Measurements from ENCODE around the gene GNA14. TPM values are rescaled to one million over a fixed set of nuclear protein-coding genes. Genes with fewer than 3 reads are reported as not detected.

GNA14 gene
- total RNA-seq, 1 donor, result 6.5 TPM

DNA sequence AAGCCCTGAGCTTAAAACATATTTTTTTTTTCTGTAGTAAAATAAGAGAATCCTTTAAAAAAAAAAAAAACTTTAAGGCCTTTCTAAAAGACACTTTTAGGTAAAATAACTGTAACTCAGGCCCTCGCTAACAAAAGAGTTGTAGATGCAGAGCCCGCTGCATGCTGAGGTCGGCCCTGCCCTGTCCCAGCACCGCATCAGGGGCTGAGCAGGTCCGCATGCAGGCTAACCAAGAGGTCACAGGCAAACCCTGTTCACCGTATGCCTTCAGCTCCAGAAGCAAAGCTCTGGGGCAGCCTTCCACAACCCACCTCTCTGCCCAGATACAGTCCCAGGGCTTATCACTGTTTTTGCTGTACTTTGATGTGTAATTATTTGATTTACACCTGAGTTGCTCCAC lies 216.1 kb downstream of the GNA14 start:
- TF ChIP-seq, protein P1, sequence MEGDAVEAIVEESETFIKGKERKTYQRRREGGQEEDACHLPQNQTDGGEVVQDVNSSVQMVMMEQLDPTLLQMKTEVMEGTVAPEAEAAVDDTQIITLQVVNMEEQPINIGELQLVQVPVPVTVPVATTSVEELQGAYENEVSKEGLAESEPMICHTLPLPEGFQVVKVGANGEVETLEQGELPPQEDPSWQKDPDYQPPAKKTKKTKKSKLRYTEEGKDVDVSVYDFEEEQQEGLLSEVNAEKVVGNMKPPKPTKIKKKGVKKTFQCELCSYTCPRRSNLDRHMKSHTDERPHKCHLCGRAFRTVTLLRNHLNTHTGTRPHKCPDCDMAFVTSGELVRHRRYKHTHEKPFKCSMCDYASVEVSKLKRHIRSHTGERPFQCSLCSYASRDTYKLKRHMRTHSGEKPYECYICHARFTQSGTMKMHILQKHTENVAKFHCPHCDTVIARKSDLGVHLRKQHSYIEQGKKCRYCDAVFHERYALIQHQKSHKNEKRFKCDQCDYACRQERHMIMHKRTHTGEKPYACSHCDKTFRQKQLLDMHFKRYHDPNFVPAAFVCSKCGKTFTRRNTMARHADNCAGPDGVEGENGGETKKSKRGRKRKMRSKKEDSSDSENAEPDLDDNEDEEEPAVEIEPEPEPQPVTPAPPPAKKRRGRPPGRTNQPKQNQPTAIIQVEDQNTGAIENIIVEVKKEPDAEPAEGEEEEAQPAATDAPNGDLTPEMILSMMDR (IDR thresholded peaks at IDR 0.05; ENCODE audit: insufficient read depth, low read depth, low read length), result no peak

DNA sequence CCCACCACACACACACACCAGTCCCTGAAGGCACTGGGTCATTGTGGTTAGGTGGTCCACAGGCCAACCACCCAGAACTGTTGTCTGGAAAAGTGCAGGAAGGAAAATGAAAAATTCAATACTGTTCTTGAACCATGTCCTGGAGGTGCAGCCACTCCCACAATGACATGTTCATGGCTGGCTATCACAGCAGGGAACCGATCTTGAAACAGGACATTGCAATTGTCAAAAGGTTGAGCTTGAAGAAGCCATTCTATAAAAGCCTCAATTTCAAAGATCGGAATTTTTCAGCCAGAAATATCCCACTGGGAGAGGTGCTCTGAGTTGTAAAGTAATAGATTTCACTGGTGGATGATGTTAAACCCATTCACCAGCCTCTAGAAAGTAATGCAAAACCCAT lies 218.2 kb downstream of the GNA14 start:
- TF ChIP-seq, protein P1 (IDR thresholded peaks at IDR 0.05; ENCODE audit: insufficient read depth, low read depth, low read length), result no peak
- DNase-seq (ENCODE audit: low read depth), result no peak
- no peak overlapping the region for H3K4me3 ChIP-seq (ENCODE audit: low read depth, low read length)

More for the DNA sequence above, 216.1 kb downstream of the GNA14 start:
- no peak for DNase-seq (ENCODE audit: low read depth)
- H3K4me3 ChIP-seq (ENCODE audit: low read depth, low read length), result no peak overlapping the region

DNA sequence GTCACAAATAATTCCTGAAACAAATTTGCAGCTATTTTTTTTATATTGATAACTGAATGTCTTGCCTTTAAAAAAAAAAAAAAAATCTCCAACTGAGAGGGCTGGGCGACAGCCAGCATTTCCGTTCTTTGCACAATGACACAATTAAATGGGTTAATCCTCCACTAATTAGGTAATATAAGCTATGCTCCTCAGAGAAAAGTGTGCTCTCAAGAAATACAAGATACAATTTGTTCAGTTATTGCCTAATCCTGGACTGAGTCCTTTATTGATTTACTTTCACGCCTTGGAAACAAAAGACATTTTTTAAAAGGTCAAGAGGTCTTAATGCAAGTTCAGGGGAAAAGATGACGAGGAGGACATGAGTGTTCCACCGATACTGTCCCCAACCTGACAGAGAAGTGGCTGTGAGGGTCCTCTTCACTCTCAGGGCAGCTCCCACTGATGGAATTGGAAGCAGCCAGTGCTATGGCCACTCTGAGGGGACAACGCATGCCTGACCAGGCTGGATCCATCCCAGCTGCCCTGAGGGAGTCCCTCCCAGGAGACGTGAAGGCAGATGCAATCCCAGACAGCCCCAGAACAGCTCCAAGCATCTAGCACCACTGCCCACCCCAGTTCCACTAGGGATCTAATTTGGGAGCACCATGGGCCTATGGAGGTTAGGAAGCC lies 220.7 kb downstream of the GNA14 start:
- no peak overlapping the region for H3K4me3 ChIP-seq (ENCODE audit: low read depth, low read length)
- no peak for DNase-seq (ENCODE audit: low read depth)
- TF ChIP-seq, protein P1 (IDR thresholded peaks at IDR 0.05; ENCODE audit: insufficient read depth, low read depth, low read length), result no peak

DNA sequence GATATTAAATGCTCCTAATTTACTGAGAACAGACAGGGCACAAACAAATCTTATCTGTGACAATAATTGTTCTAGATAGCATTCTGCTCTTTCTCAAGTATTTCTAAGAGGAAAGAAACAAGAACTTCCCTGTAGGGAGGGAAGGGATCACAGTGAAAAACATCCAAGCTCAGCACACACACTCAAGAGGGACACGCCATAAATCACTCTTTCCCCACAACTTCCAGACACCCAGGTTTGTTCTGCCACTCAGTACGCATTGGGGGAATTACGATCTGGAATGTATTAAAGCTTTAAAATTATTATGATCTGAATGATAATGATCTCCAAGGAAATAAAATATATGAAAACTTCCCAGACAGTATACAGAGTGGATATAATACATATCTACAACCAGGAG lies 221.4 kb downstream of the GNA14 start:
- no peak for DNase-seq (ENCODE audit: low read depth)
- H3K4me3 ChIP-seq (ENCODE audit: low read depth, low read length), result no peak overlapping the region
- TF ChIP-seq, protein P1 (IDR thresholded peaks at IDR 0.05; ENCODE audit: insufficient read depth, low read depth, low read length), result no peak

DNA sequence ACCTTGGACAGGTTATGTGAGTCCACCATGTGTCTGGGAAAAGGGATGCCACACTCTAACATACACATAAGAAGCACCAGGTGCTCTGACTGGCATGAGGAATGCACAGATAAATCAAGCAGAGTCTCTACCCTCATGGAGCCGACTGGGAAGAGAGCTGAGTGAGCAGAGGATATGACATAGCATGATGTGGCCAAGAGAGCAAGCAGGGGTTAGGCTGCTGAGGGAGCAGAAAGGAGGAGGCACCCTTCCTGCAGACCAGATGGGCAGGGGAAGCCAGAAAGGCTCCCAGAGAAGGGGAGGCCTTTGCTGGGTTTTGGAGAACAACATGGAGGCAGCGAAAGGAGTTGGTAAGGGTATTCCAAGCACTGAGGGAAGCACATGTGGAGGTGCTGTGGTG lies 223.1 kb downstream of the GNA14 start:
- DNase-seq (ENCODE audit: low read depth), result no peak
- H3K4me3 ChIP-seq (ENCODE audit: low read depth, low read length), result no peak overlapping the region
- TF ChIP-seq, protein P1 (IDR thresholded peaks at IDR 0.05; ENCODE audit: insufficient read depth, low read depth, low read length), result no peak

DNA sequence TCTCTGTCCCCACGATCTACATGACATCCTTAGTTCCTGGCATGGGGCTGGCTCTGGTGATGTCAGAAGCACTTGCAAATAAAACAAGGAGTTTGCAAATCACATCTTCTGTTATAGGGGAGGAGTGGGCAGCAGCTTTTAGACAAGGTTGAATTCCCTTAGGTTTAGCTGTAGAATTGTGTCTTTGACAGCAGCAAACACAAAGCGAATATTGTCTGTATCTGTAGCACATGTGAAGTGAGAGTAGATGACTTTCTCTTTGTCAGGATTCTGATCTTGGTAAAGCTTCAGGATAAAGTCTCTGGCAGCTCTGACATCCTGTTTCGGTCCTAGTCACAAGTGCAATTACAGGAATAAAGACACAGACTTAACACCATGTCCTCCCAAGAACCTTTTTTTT lies 224.3 kb downstream of the GNA14 start:
- TF ChIP-seq, protein P1 (IDR thresholded peaks at IDR 0.05; ENCODE audit: insufficient read depth, low read depth, low read length), result no peak
- no peak for DNase-seq (ENCODE audit: low read depth)
- H3K4me3 ChIP-seq (ENCODE audit: low read depth, low read length), result no peak overlapping the region

DNA sequence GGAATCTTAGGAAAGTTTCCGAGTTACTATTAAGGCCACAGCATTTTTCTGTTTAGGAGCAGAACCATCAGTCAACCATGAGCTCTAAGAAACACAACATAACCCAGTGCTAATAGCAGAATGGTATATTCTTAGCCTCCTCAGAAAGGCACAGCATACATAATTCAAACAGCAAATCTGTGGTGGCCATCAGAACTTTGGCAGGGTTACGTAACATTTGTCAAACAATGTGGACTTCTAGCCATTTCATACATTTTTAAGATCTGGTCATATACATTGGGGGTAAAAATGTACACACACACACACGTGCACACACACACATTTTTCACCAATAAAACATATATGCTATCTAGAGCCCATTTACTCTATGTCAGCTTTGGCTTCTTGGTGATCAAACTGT lies 225.2 kb downstream of the GNA14 start:
- TF ChIP-seq, protein P1 (IDR thresholded peaks at IDR 0.05; ENCODE audit: insufficient read depth, low read depth, low read length), result no peak
- H3K4me3 ChIP-seq (ENCODE audit: low read depth, low read length), result no peak overlapping the region
- no peak for DNase-seq (ENCODE audit: low read depth)

Measured in fibroblast of villous mesenchyme (primary cell).